PC-3 (cell line): Measurements from ENCODE around the gene CHI3L1.

Experiments
- EZH2phosphoT487 ChIP-seq: fragments of 300-600 bp; sonication (generic); IDR thresholded peaks from 2 replicates; pipeline ENCODE4 v1.6.1; 2018; ENCODE audit warnings: mild to moderate bottlenecking, antibody characterized with exemption, low read length, borderline replicate concordance
- TF ChIP-seq, protein P1 (sequence below): fragments of 300-600 bp; sonication (generic); conservative IDR thresholded peaks from 2 replicates; pipeline ENCODE4 v1.5.1; 2017; ENCODE audit warnings: antibody characterized with exemption, low read depth, mild to moderate bottlenecking, low read length

DNA sequence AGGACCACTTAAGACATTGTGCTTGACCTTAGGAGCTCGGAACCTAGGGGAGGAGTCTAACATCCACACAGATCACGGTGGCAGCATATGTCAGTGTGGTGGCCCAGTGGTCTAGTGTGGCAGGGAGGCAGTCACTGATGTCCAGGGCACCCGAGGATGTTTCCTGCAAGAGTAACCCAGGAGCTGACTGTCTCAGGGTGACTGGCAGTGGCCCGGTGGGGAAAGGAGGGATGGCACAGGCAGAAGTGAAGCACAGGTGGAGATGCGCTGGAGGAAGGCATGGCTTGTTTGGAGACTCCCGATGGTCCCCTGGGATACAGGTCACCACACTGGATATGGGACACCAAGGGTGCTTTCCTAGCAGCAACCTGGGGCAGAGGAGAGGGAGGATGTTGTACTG is 26.6 kb upstream of the CHI3L1 start:
- TF ChIP-seq, protein P1, sequence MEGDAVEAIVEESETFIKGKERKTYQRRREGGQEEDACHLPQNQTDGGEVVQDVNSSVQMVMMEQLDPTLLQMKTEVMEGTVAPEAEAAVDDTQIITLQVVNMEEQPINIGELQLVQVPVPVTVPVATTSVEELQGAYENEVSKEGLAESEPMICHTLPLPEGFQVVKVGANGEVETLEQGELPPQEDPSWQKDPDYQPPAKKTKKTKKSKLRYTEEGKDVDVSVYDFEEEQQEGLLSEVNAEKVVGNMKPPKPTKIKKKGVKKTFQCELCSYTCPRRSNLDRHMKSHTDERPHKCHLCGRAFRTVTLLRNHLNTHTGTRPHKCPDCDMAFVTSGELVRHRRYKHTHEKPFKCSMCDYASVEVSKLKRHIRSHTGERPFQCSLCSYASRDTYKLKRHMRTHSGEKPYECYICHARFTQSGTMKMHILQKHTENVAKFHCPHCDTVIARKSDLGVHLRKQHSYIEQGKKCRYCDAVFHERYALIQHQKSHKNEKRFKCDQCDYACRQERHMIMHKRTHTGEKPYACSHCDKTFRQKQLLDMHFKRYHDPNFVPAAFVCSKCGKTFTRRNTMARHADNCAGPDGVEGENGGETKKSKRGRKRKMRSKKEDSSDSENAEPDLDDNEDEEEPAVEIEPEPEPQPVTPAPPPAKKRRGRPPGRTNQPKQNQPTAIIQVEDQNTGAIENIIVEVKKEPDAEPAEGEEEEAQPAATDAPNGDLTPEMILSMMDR, result no peak
- no peak for TF ChIP-seq EZH2phosphoT487
